Colonic mucosa (tissue), 4 donors: ENCODE data around the gene CLECL1. TPM values are rescaled to one million over a fixed set of nuclear protein-coding genes. Genes with fewer than 3 reads are reported as not detected.
"Not testable (repeated sequence)": the region's sequence is repeated elsewhere in the genome, so short reads cannot be mapped to it uniquely, and the experiment has no call there.

Experiments
- DNase-seq: peaks from one replicate; pipeline ENCODE4 v3.0.0-alpha.2; 2020
- H3K27ac ChIP-seq: fragments of 200-600 bp; one replicate; pipeline ENCODE4 v1.8.0; 2021
- H3K27me3 ChIP-seq: fragments of 200-600 bp; one replicate; pipeline ENCODE4 v1.8.0; 2021
- H3K36me3 ChIP-seq: fragments of 200-600 bp; one replicate; pipeline ENCODE4 v1.8.0; 2021
- H3K4me1 ChIP-seq: fragments of 200-600 bp; one replicate; pipeline ENCODE4 v1.8.0; 2021; ENCODE audit warnings: mild to moderate bottlenecking
- H3K4me3 ChIP-seq: fragments of 200-600 bp; one replicate; pipeline ENCODE4 v1.8.0; 2021
- H3K9ac ChIP-seq, 2 donors: one replicate each; pipeline ENCODE4 v1.7.0; 2013; ENCODE audit warnings: control low read depth in 2 of 2, low read depth in 2 of 2, low read length in 2 of 2
- H3K9me3 ChIP-seq: fragments of 200-600 bp; one replicate; pipeline ENCODE4 v1.8.0; 2021
- CTCF ChIP-seq: fragments of 200-600 bp; IDR thresholded peaks from one replicate; pipeline ENCODE4 v1.8.0; 2022; ENCODE audit warnings: antibody characterized with exemption, mild to moderate bottlenecking
- intact Hi-C: fragments of 100-400 bp; cut with DNase I; formaldehyde crosslinking; loops from one replicate; pipeline ENCODE4 v1.14.1; 2022
- total RNA-seq, 2 donors: library from RNA; stranded (reverse); fragmentation: NEBNext Ultra II Directional in 1 of 2; extraction: Animal tissue kit (Norgen Biotek cat#: 25700) in 1 of 2; gene quantifications; one replicate each; pipeline ENCODE4 v1.2.1, GENCODE V29; 2021
- donor health status: healthy.
- donor health status: DM: no; HTN: no; CAD: no.
- donor health status: DM: no; HTN: no; CAD: no.

CLECL1 gene
- total RNA-seq, 2 donors from 2014 or later = 0.40 TPM; not detected in 1

GRCh38 chr12:9699269-9699897, 33.5 kb downstream of the CLECL1 start:
- no peak overlapping the region for H3K27ac ChIP-seq
- intact Hi-C loops = no loop called here
- H3K36me3 ChIP-seq = no peaks in the 10 kb centered on the region
- no peak for TF ChIP-seq CTCF
- H3K9ac ChIP-seq = no peak overlapping the region
- no peaks in the 10 kb centered on the region for H3K4me1 ChIP-seq
- H3K27me3 ChIP-seq = no peaks in the 10 kb centered on the region
- H3K9me3 ChIP-seq = no peaks in the 10 kb centered on the region
- no peak for DNase-seq
- H3K4me3 ChIP-seq = no peak overlapping the region

GRCh38 chr12:9698681-9699080, 34.2 kb downstream of the CLECL1 start:
- no peaks in the 10 kb centered on the region for H3K27me3 ChIP-seq
- no peak for TF ChIP-seq CTCF
- no peak for DNase-seq
- H3K36me3 ChIP-seq = no peaks in the 10 kb centered on the region
- intact Hi-C loops = no loop called here
- H3K9ac ChIP-seq = no peak overlapping the region
- H3K4me1 ChIP-seq = no peaks in the 10 kb centered on the region
- no peaks in the 10 kb centered on the region for H3K9me3 ChIP-seq
- H3K27ac ChIP-seq = no peak overlapping the region
- no peak overlapping the region for H3K4me3 ChIP-seq

- TF ChIP-seq CTCF = no peak
- intact Hi-C loops = no loop called here
- no peak overlapping the region for H3K9ac ChIP-seq
- no peaks in the 10 kb centered on the region for H3K36me3 ChIP-seq
- DNase-seq = no peak
- no peak overlapping the region for H3K4me3 ChIP-seq
- no peaks in the 10 kb centered on the region for H3K27me3 ChIP-seq
- no peaks in the 10 kb centered on the region for H3K9me3 ChIP-seq
- H3K27ac ChIP-seq = no peak overlapping the region
- H3K4me1 ChIP-seq = no peaks in the 10 kb centered on the region
These were observed 35.3 kb downstream of the CLECL1 start for GRCh38 chr12:9697619-9698018.

- H3K9me3 ChIP-seq, H3K27ac ChIP-seq, intact Hi-C loops, H3K27me3 ChIP-seq, H3K36me3 ChIP-seq, H3K9ac ChIP-seq, DNase-seq, H3K4me3 ChIP-seq, H3K4me1 ChIP-seq: not testable (repeated sequence)
These were observed 37.2 kb downstream of the CLECL1 start for GRCh38 chr12:9695661-9696060.

GRCh38 chr12:9695150-9695549, 37.7 kb downstream of the CLECL1 start:
- H3K27me3 ChIP-seq, H3K9me3 ChIP-seq, DNase-seq, H3K9ac ChIP-seq, H3K4me3 ChIP-seq, intact Hi-C loops, H3K36me3 ChIP-seq, H3K27ac ChIP-seq, H3K4me1 ChIP-seq: not testable (repeated sequence)

GRCh38 chr12:9694241-9694640, 38.7 kb downstream of the CLECL1 start:
- no peak overlapping the region for H3K4me3 ChIP-seq
- H3K27ac ChIP-seq = no peak overlapping the region
- peaks cover 7% of the 10 kb centered on the region for H3K36me3 ChIP-seq
- no peak for TF ChIP-seq CTCF
- no peak for DNase-seq
- intact Hi-C loops = no loop called here
- H3K9me3 ChIP-seq = no peaks in the 10 kb centered on the region
- no peak overlapping the region for H3K9ac ChIP-seq
- no peaks in the 10 kb centered on the region for H3K27me3 ChIP-seq
- no peaks in the 10 kb centered on the region for H3K4me1 ChIP-seq
